ENCODE measurements around the gene RFX4.

- TF ChIP-seq POLR2AphosphoS5 (IDR thresholded peaks at IDR 0.05) = no peak
- TF ChIP-seq EP300 (IDR thresholded peaks at IDR 0.05) = no peak
Observed at GRCh38 chr12:106736051-106736957, 153.5 kb downstream of the RFX4 start.

Measured in upper lobe of left lung (tissue), 4 donors.